ENCODE measurements around the gene ECHS1. TPM values are rescaled to one million over a fixed set of nuclear protein-coding genes. Genes with fewer than 3 reads are reported as not detected.

The ECHS1 gene
- total and polyA plus RNA-seq, 2 donors (not counting 3 experiments of a cell fraction or from before 2014, with no cell fraction given), result 46.2 to 108 TPM

DNA sequence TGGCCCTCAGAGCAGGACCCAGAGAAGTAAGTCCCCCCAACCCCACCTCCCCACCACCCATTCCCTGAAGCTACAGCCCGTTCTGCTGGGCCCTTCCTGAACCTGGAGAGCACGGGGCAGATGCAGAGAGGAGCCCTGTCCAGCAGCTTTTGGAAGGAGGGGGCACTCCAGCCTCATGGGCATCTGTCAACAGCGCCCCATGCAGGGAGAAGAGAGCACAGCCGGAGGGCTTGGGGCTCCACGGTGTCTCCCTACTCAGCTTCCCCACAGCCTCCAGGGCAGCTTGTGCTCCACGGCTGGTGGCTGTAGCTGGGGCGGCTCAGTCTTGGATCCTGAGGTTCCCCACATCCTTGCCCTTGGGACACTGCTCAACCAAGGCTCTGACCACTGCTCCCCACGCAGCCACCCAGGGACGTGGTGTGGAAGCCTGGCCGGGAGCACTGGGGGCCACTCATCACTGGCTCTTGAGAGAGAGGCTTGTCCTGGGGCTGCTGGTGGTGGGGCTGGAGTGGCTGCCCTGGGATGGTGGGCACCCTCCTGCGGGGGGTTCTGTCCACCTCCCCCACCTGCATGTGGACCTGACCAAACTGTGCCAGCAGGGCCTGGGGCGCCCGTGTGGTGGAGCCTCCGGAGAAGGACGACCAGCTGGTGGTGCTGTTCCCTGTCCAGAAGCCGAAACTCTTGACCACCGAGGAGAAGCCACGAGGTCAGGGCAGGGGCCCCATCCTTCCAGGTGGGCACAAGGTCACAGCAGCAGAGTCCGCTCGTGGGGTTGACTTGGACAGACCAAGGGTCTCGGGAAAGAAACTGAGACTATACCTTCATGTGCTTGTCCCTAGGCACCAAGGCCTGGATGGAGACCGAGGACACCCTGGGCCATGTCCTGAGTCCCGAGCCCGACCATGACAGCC is 21.5 kb downstream of the ECHS1 start:
- dilution Hi-C loops (cut with MboI; ENCODE audit: extremely low pct_ligation_motif_present, low sequenced_read_pairs) (no loop called here), intact Hi-C loops (cut with micrococcal nuclease) (no loop called here)
- H3K9ac ChIP-seq (replicated peaks; ENCODE audit: extremely low read depth, insufficient read depth, low read length), result no peak overlapping the region
- H4K20me1 ChIP-seq (replicated peaks; ENCODE audit: control insufficient read depth, extremely low read depth, insufficient read depth, low read length), result no peaks in the 10 kb centered on the region
- no peaks in the 10 kb centered on the region for H3K79me2 ChIP-seq (ENCODE audit: control insufficient read depth, insufficient read depth, low read length)
- no peak overlapping the region for H3K4me2 ChIP-seq (ENCODE audit: insufficient read depth, low read length)
- DNase-seq (ENCODE audit: low read depth, low spot score) (no peak), FAIRE-seq (no peak)
- H3K4me1 ChIP-seq (ENCODE audit: control insufficient read depth, extremely low read depth, insufficient read depth, low read length), result no peaks in the 10 kb centered on the region
- no peak overlapping the region for H2AFZ ChIP-seq (ENCODE audit: low read depth, low read length)
- TF ChIP-seq JUN (IDR thresholded peaks at IDR 0.05; ENCODE audit: borderline replicate concordance, insufficient read depth, insufficient read length, low read depth), result no peak
- no peak for TF ChIP-seq GATA2 (IDR thresholded peaks at IDR 0.05; ENCODE audit: insufficient read depth, insufficient read length, low read depth, low read length)
- TF ChIP-seq EZH2 (IDR thresholded peaks at IDR 0.05; ENCODE audit: borderline replicate concordance, low read depth, low read length, severe bottlenecking), result no peak
- TF ChIP-seq POLR2AphosphoS5 (IDR thresholded peaks at IDR 0.05; ENCODE audit: insufficient read depth, low read depth, low read length), result no peak
- TF ChIP-seq POLR2A (IDR thresholded peaks at IDR 0.05; ENCODE audit: low read depth, low read length), result no peak
- no peak for TF ChIP-seq CTCF (IDR thresholded peaks at IDR 0.05; ENCODE audit: extremely low read depth in 1 of 2, insufficient read depth in 1 of 2, low read depth in 1 of 2, low read length in 2 of 2)
- TF ChIP-seq, protein P1, sequence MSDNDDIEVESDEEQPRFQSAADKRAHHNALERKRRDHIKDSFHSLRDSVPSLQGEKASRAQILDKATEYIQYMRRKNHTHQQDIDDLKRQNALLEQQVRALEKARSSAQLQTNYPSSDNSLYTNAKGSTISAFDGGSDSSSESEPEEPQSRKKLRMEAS (IDR thresholded peaks at IDR 0.05; ENCODE audit: insufficient read depth, insufficient read length), result no peak
- no peak for TF ChIP-seq MYC (IDR thresholded peaks at IDR 0.05; ENCODE audit: low read depth, low read length)
- TF ChIP-seq FOS (IDR thresholded peaks at IDR 0.05; ENCODE audit: borderline replicate concordance, insufficient read depth, low read length), result no peak
- H3K4me3 ChIP-seq (replicated peaks in 1 of 3; ENCODE audit: insufficient read depth in 1 of 3, low read depth in 1 of 3, low read length in 3 of 3), result no peak overlapping the region
- H3K27me3 ChIP-seq (ENCODE audit: control insufficient read depth in 2 of 2, insufficient read depth in 2 of 2, low read length in 2 of 2), result no peaks in the 10 kb centered on the region
- ChIA-PET POLR2A (no interaction called here), CTCF (no interaction called here)
- no TSS peak for BruUV-seq (replicated peaks)
- H3K27ac ChIP-seq (ENCODE audit: insufficient read depth, low read depth, low read length), result no peak overlapping the region
- no peaks in the 10 kb centered on the region for H3K36me3 ChIP-seq (ENCODE audit: control insufficient read depth in 2 of 2, extremely low read depth in 1 of 2, insufficient read depth in 2 of 2, low read length in 2 of 2)
- no peaks in the 10 kb centered on the region for H3K9me3 ChIP-seq (replicated peaks; ENCODE audit: control insufficient read depth, insufficient read depth, low read length)
- H3K9me1 ChIP-seq (replicated peaks; ENCODE audit: control insufficient read depth, extremely low read depth, insufficient read depth, low read length), result no peaks in the 10 kb centered on the region

Measured in endothelial cell of umbilical vein (primary cell).